Activated T-cell treated with anti-CD3 and anti-CD28 coated beads, Interleukin-2, amount 50 U/mL, for 4 hours (primary cell): ENCODE results near the gene BLMH. TPM values are rescaled to one million over a fixed set of nuclear protein-coding genes. Genes with fewer than 3 reads are reported as not detected.
"Not testable (repeated sequence)": the region's sequence is repeated elsewhere in the genome, so short reads cannot be mapped to it uniquely, and the experiment has no call there.

Experiments
- ATAC-seq, 2 donors: fragments of 200-7000 bp; cut with Tn5 transposase; one replicate each; pipeline ENCODE4 v1.10.0; 2021
- DNase-seq: peaks from one replicate; pipeline ENCODE4 v3.0.0-alpha.2; 2020
- H3K27me3 Mint-ChIP-seq: one replicate; pipeline ENCODE4 v1.8.0; 2021; ENCODE audit warnings: low read depth, mixed read lengths
- H3K36me3 Mint-ChIP-seq: one replicate; pipeline ENCODE4 v1.8.0; 2022; ENCODE audit warnings: mixed read lengths; ENCODE audit not compliant: insufficient read depth
- H3K4me1 Mint-ChIP-seq: one replicate; pipeline ENCODE4 v1.8.0; 2021; ENCODE audit warnings: low read depth, mixed read lengths
- H3K4me3 Mint-ChIP-seq: one replicate; pipeline ENCODE4 v1.8.0; 2021; ENCODE audit warnings: mild to moderate bottlenecking, moderate library complexity, mixed read lengths
- H3K9me3 Mint-ChIP-seq: one replicate; pipeline ENCODE4 v1.8.0; 2021; ENCODE audit warnings: mixed read lengths
- total RNA-seq, 3 donors: library from RNA; stranded (reverse); gene quantifications; one replicate each; pipeline ENCODE4 v1.2.1, GENCODE V29; 2021

The BLMH gene
- total RNA-seq, 3 donors from 2014 or later: 67.5 to 81.8 (median 74.8) TPM

GRCh38 chr17:30203471-30203981, 88.2 kb downstream of the BLMH start:
- H3K27me3 Mint-ChIP-seq: peaks cover 16% of the 10 kb centered on the region
- H3K36me3 Mint-ChIP-seq: no peaks in the 10 kb centered on the region
- no peaks in the 10 kb centered on the region for H3K9me3 Mint-ChIP-seq
- DNase-seq: no peak
- no peak for ATAC-seq
- no peak overlapping the region for H3K4me3 Mint-ChIP-seq
- H3K4me1 Mint-ChIP-seq: no peaks in the 10 kb centered on the region

- H3K27me3 Mint-ChIP-seq, H3K4me1 Mint-ChIP-seq, ATAC-seq, DNase-seq, H3K9me3 Mint-ChIP-seq, H3K36me3 Mint-ChIP-seq, H3K4me3 Mint-ChIP-seq: not testable (repeated sequence)
Observed at GRCh38 chr17:30200656-30201055, 91.1 kb downstream of the BLMH start.

GRCh38 chr17:30200106-30200505, 91.6 kb downstream of the BLMH start:
- Mint-ChIP-seq H3K36me3 (no peaks in the 10 kb centered on the region), H3K4me1 (no peaks in the 10 kb centered on the region), H3K27me3 (peaks cover 10% of the 10 kb centered on the region), H3K9me3 (no peaks in the 10 kb centered on the region), H3K4me3 (no peak overlapping the region)
- ATAC-seq (no peak), DNase-seq (no peak)

- Mint-ChIP-seq H3K27me3 (peaks cover 10% of the 10 kb centered on the region), H3K9me3 (no peaks in the 10 kb centered on the region), H3K36me3 (no peaks in the 10 kb centered on the region), H3K4me3 (no peak overlapping the region), H3K4me1 (no peaks in the 10 kb centered on the region)
- DNase-seq: no peak
- ATAC-seq: no peak
Observed at GRCh38 chr17:30199600-30199999, 92.1 kb downstream of the BLMH start.

Other genes with a start within 250 kb of the BLMH start
- gene NSRP1, start 175.1 kb downstream of the BLMH start, total RNA-seq: 10 to 100 TPM; 33.0 to 40.8 (median 40.2) TPM
- not detected for gene SLC6A4, start 56.2 kb downstream of the BLMH start, total RNA-seq
- not detected for gene TMIGD1, start 42.1 kb upstream of the BLMH start, total RNA-seq
- gene CPD, start 87.0 kb upstream of the BLMH start, total RNA-seq: 10 to 100 TPM; 31.1 to 40.2 (median 38.7) TPM
- gene GOSR1, start 185.5 kb upstream of the BLMH start, total RNA-seq: 10 to 100 TPM; 61.7 to 63.5 (median 62.7) TPM